Measurements from ENCODE around the gene HM13.
"Not testable (repeated sequence)": the region's sequence is repeated elsewhere in the genome, so short reads cannot be mapped to it uniquely, and the experiment has no call there.

- TF ChIP-seq CTCF (IDR thresholded peaks at IDR 0.05) (peak in 5 of 7 experiments; percentile 88 to 96 (median 92)), POLR2AphosphoS5 (IDR thresholded peaks at IDR 0.05) (peak in 1 of 3 donors; percentile 41)
- not testable (repeated sequence) for TF ChIP-seq POLR2A, EP300 (IDR thresholded peaks at IDR 0.05)
Observed at GRCh38 chr20:31502884-31503673, 11.2 kb upstream of the HM13 start.

All from stomach (tissue), 4 donors.